Transverse colon (tissue), 4 donors: Measurements from ENCODE around the gene SYT14.

Experiments used
- CTCF ChIP-seq, 5 experiments: fragments of 200-600 bp in 3 of 5; fragments of 450-650 bp in 2 of 5; sonication (generic) in 3 of 5; IDR thresholded peaks; 1 replicate in 2 of 5; 2 replicates in 3 of 5; pipeline ENCODE4 v1.5.1; 2016 to 2017; ENCODE audit warnings: antibody characterized with exemption in 5 of 5, inconsistent platforms in 3 of 5, mild to moderate bottlenecking in 2 of 5, moderate library complexity in 1 of 5
- EP300 ChIP-seq: sonication (generic); formaldehyde crosslinking; IDR thresholded peaks from one replicate; pipeline ENCODE4 v1.6.1; 2017; ENCODE audit warnings: antibody characterized with exemption, low read depth
- POLR2A ChIP-seq: fragments of 450-650 bp; IDR thresholded peaks from one replicate; pipeline ENCODE4 v1.6.1; 2016; ENCODE audit warnings: antibody characterized with exemption, mild to moderate bottlenecking, moderate library complexity
- POLR2AphosphoS5 ChIP-seq, 3 donors: sonication (generic); formaldehyde crosslinking; IDR thresholded peaks; one replicate each; pipeline ENCODE4 v1.6.1; 2016; ENCODE audit warnings: antibody characterized with exemption in 3 of 3

GRCh38 chr1:210085359-210085758 lies 147.3 kb downstream of the SYT14 start:
- TF ChIP-seq CTCF (IDR thresholded peaks at IDR 0.05): no peak
- no peak for TF ChIP-seq POLR2A
- no peak for TF ChIP-seq POLR2AphosphoS5 (IDR thresholded peaks at IDR 0.05)
- no peak for TF ChIP-seq EP300
